HG03378 (cell line): ENCODE results near the gene IFITM1.
A peak's percentile ranks its signal among the peaks of the same experiment; 100 is the strongest.

Experiments
- ATAC-seq: cut with Tn5 transposase; IDR thresholded peaks from one replicate; pipeline ENCODE4 v1.9.1; 2021; ENCODE audit warnings: mild to moderate bottlenecking, moderate library complexity; ENCODE audit not compliant: unreplicated experiment

Gene IFITM1

GRCh38 chr11:313787-314553, at the start of gene IFITM1:
Gene IFITM1, plus strand, starts transcription at chr11:314040. Its CDS starts 131 bp downstream, at chr11:314171.
- ATAC-seq, result no peak

GRCh38 chr11:266676-267439, 47.0 kb upstream of the IFITM1 start:
- no peak for ATAC-seq

- no peak for ATAC-seq
Measured at GRCh38 chr11:267491-267994, 46.3 kb upstream of the IFITM1 start.

GRCh38 chr11:268716-269145, 45.1 kb upstream of the IFITM1 start:
- peak; percentile 39 for ATAC-seq

GRCh38 chr11:269146-269890, 44.5 kb upstream of the IFITM1 start:
- peak; percentile 86 for ATAC-seq

- ATAC-seq, result no peak
Measured at GRCh38 chr11:270451-271318, 43.2 kb upstream of the IFITM1 start.

- ATAC-seq, result no peak
Measured at GRCh38 chr11:271319-271715, 42.5 kb upstream of the IFITM1 start.

GRCh38 chr11:272195-272930, 41.5 kb upstream of the IFITM1 start:
- ATAC-seq, result no peak

GRCh38 chr11:272931-273198, 41.0 kb upstream of the IFITM1 start:
- no peak for ATAC-seq

- no peak for ATAC-seq
Measured at GRCh38 chr11:276219-276618, 37.6 kb upstream of the IFITM1 start.

- no peak for ATAC-seq
Measured at GRCh38 chr11:278001-278951, 35.6 kb upstream of the IFITM1 start, which contains the start of gene NLRP6. Gene NLRP6, plus strand, starts transcription at chr11:278407. Its CDS starts 163 bp downstream, at chr11:278570.

GRCh38 chr11:279040-279965, 34.5 kb upstream of the IFITM1 start:
- ATAC-seq, result no peak

- no peak for ATAC-seq
Measured at GRCh38 chr11:279966-280705, 33.7 kb upstream of the IFITM1 start.

- ATAC-seq, result no peak
Measured at GRCh38 chr11:280706-281485, 32.9 kb upstream of the IFITM1 start.

GRCh38 chr11:281486-282161, 32.2 kb upstream of the IFITM1 start:
- no peak for ATAC-seq

GRCh38 chr11:282171-282570, 31.7 kb upstream of the IFITM1 start:
- no peak for ATAC-seq
